ENCODE data around the gene MAPK4.

The MAPK4 gene

DNA sequence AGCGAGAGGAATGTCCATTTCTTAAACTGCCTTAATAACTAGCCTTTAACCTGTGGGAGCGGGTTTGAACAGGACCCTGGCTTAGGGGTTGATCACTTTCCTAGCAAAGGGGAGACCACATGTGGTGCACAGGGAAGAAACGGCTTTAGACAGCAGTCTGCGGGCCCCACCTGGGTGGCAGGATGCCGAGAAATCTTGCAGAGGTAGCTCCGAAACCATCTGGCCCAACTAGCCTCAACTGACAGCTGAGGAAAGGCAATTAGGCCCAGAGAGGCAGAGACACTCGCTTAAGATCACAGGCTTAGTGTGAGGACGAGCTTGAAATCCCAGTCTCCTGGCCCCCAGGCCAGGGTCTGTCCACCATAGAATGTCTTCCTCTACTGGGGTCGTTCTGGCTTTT, 170.1 kb downstream of the MAPK4 start:
- no peak overlapping the region for H3K4me3 ChIP-seq (ENCODE audit: low read depth, low read length)
- no peak overlapping the region for H2AFZ ChIP-seq (ENCODE audit: low read length, unreplicated experiment)
- no peaks in the 10 kb centered on the region for H3K4me1 ChIP-seq (ENCODE audit: control insufficient read depth, insufficient read depth, low read length, unreplicated experiment)
- H3K27me3 ChIP-seq (ENCODE audit: insufficient read depth, low read length): no peaks in the 10 kb centered on the region
- no peak overlapping the region for H3K27ac ChIP-seq (ENCODE audit: low read depth, low read length)
- no peaks in the 10 kb centered on the region for H3K79me2 ChIP-seq (ENCODE audit: control insufficient read depth, insufficient read depth, low read length, unreplicated experiment)
- no peaks in the 10 kb centered on the region for H3K36me3 ChIP-seq (ENCODE audit: insufficient read depth, low read length)

DNA sequence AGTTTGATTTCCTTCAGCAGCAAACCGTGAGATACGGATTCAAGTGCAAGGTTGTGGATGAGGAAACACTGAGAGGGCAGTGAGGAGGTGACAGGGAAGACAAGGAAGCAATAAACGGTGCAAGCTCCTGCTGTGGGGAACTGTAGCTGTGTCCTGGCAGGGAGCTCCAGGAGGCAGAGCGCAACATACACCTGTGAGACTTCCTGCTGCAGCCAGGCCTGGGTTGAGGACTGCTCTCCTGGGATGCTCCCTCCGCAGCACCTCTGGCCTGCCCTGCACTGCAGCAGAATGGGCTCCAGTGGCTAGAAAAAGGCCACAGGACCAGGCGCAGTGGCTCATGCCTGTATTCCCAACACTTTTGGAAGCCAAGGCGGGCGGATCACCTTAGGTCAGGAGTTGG, 174.5 kb downstream of the MAPK4 start:
- H3K27ac ChIP-seq (ENCODE audit: low read depth, low read length): no peak overlapping the region
- H3K4me1 ChIP-seq (ENCODE audit: control insufficient read depth, insufficient read depth, low read length, unreplicated experiment): no peaks in the 10 kb centered on the region
- H2AFZ ChIP-seq (ENCODE audit: low read length, unreplicated experiment): no peak overlapping the region

DNA sequence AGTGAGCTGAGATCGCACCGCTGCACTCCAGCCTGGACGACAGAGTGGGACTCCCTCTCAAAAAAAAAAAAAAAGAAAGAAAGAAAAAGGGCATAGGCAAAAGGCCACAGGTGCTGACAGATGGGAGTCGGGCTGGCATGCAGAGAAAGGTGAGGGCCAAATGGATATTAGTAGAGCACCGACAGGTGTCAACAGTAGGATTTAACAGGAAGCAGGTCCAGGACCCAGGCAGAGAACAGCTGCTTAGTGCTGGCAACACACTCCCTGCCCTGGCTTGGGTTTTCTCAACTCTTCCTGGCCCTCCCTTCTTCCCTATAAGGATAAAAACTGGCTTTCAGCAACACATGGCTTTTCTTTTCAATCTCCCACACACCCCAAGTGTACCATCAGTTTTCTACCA, 175.0 kb downstream of the MAPK4 start:
- H3K27me3 ChIP-seq (ENCODE audit: insufficient read depth, low read length): peaks cover 12% of the 10 kb centered on the region
- no peaks in the 10 kb centered on the region for H3K79me2 ChIP-seq (ENCODE audit: control insufficient read depth, insufficient read depth, low read length, unreplicated experiment)
- no peak overlapping the region for H3K4me3 ChIP-seq (ENCODE audit: low read depth, low read length)
- no peak overlapping the region for H2AFZ ChIP-seq (ENCODE audit: low read length, unreplicated experiment)
- no peaks in the 10 kb centered on the region for H3K36me3 ChIP-seq (ENCODE audit: insufficient read depth, low read length)
- H3K4me1 ChIP-seq (ENCODE audit: control insufficient read depth, insufficient read depth, low read length, unreplicated experiment): no peaks in the 10 kb centered on the region
- H3K27ac ChIP-seq (ENCODE audit: low read depth, low read length): no peak overlapping the region

More for the DNA sequence above, 174.5 kb downstream of the MAPK4 start:
- Histone ChIP-seq H3K27me3 (ENCODE audit: insufficient read depth, low read length) (peaks cover 7% of the 10 kb centered on the region; the same call in 1 of the 2 replicates), H3K79me2 (ENCODE audit: control insufficient read depth, insufficient read depth, low read length, unreplicated experiment) (no peaks in the 10 kb centered on the region), H3K4me3 (ENCODE audit: low read depth, low read length) (no peak overlapping the region), H3K36me3 (ENCODE audit: insufficient read depth, low read length) (no peaks in the 10 kb centered on the region)

DNA sequence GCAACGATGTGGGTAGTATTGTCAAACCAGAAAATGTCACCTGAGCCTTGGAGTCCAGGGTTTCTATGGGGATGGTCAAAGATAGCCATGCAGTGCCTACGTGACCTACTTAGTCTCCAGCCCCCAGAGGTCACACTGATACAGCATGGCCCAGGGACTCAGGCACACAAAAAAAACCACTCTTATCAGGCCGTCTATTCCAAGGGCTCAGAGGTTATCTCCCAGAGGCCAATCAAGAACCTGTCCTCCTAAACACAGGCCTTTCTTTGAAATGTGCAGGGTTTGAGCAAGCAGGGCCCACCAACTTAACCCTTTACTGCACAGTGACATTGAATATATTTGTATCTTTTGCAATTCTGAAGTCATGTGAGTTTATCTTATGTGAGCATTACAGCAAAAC, 177.2 kb downstream of the MAPK4 start:
- H2AFZ ChIP-seq (ENCODE audit: low read length, unreplicated experiment): no peak overlapping the region
- peaks cover 19% of the 10 kb centered on the region for H3K27me3 ChIP-seq (ENCODE audit: insufficient read depth, low read length)
- no peak overlapping the region for H3K4me3 ChIP-seq (ENCODE audit: low read depth, low read length)
- H3K4me1 ChIP-seq (ENCODE audit: control insufficient read depth, insufficient read depth, low read length, unreplicated experiment): no peaks in the 10 kb centered on the region
- no peaks in the 10 kb centered on the region for H3K36me3 ChIP-seq (ENCODE audit: insufficient read depth, low read length)
- H3K27ac ChIP-seq (ENCODE audit: low read depth, low read length): no peak overlapping the region
- no peaks in the 10 kb centered on the region for H3K79me2 ChIP-seq (ENCODE audit: control insufficient read depth, insufficient read depth, low read length, unreplicated experiment)

DNA sequence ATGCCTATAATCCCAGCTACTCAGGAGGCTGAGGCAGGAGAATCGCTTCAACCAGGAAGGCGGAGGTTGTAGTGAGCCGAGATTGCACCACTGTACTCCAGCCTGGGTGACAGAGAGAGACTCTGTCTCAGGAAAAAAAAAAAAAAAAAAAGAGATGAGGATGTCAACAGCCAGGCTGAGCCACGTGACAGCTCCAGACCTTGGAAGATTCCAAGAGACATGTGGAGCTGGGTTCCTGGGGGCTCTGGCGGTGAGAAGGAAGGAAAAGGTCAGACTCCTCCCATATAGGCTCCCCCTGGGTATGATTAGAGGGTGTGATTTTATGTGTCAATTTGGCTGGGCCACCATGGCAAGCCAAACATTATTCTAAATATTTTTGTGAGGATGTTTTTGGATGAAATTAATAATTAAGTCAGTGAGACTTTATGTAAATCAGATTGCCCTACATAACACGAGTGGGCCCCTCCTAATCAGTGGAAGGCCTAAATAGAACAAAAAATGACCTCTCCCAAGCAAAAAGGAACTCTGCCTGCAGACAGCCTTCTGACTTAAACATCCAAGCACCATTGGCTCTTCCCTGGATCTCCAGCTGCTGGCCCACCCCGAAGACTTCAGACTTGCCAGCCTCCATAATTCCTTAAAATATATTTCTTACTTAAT, 178.3 kb downstream of the MAPK4 start:
- H3K79me2 ChIP-seq (ENCODE audit: control insufficient read depth, insufficient read depth, low read length, unreplicated experiment): no peaks in the 10 kb centered on the region
- H3K4me3 ChIP-seq (ENCODE audit: low read depth, low read length): no peak overlapping the region
- no peaks in the 10 kb centered on the region for H3K36me3 ChIP-seq (ENCODE audit: insufficient read depth, low read length)
- no peak overlapping the region for H3K27ac ChIP-seq (ENCODE audit: low read depth, low read length)
- H2AFZ ChIP-seq (ENCODE audit: low read length, unreplicated experiment): no peak overlapping the region
- H3K27me3 ChIP-seq (ENCODE audit: insufficient read depth, low read length): peaks cover 30% of the 10 kb centered on the region
- no peaks in the 10 kb centered on the region for H3K4me1 ChIP-seq (ENCODE audit: control insufficient read depth, insufficient read depth, low read length, unreplicated experiment)

DNA sequence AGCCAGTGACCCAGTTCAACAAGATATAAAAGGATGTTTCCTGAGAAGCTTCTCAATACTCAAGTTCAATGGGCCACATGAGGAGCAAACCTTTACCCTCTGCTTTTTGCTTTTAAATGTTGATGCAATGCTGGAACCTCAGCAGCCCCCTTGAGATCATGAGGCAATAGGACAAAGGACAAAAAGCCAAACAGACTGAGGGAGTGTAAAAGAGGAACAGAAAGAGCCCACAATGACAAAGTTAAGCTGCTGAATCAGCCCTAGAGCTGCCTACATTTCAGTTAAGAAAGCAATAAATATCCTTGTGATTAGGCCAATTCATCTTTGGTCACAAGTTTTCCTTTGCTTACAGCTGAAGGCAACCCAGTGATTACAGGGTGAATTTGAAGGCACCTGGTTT, 183.1 kb downstream of the MAPK4 start:
- H3K27me3 ChIP-seq (ENCODE audit: insufficient read depth, low read length): peaks cover 49% of the 10 kb centered on the region

DNA sequence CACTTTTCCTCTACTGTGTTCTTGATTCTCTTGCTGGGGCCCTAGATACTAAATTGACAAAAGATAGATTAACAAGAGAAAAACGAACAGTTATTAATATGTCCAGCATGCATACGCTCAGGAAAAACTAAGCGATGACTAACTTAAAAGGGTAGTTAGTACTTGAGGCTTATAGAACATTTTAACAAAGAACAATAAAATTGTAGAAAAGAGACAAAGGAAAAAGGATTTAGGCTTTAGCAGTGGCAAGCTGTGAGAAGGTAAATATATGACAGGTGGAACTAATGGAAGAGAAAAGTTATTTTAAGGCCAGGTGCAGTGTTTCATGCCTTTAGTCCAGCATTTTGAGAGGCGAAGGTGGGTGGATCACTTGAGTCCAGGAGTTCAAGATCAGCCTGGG, 184.4 kb downstream of the MAPK4 start:
- Histone ChIP-seq H3K27me3 (ENCODE audit: insufficient read depth, low read length) (peaks cover 62% of the 10 kb centered on the region), H3K4me1 (ENCODE audit: control insufficient read depth, insufficient read depth, low read length, unreplicated experiment) (no peaks in the 10 kb centered on the region), H3K36me3 (ENCODE audit: insufficient read depth, low read length) (no peaks in the 10 kb centered on the region), H3K27ac (ENCODE audit: low read depth, low read length) (no peak overlapping the region), H2AFZ (ENCODE audit: low read length, unreplicated experiment) (no peak overlapping the region), H3K79me2 (ENCODE audit: control insufficient read depth, insufficient read depth, low read length, unreplicated experiment) (no peaks in the 10 kb centered on the region), H3K4me3 (ENCODE audit: low read depth, low read length) (no peak overlapping the region)

More for the DNA sequence above, 183.1 kb downstream of the MAPK4 start:
- Histone ChIP-seq H3K27ac (ENCODE audit: low read depth, low read length) (no peak overlapping the region), H3K4me1 (ENCODE audit: control insufficient read depth, insufficient read depth, low read length, unreplicated experiment) (no peaks in the 10 kb centered on the region), H2AFZ (ENCODE audit: low read length, unreplicated experiment) (no peak overlapping the region), H3K36me3 (ENCODE audit: insufficient read depth, low read length) (no peaks in the 10 kb centered on the region), H3K79me2 (ENCODE audit: control insufficient read depth, insufficient read depth, low read length, unreplicated experiment) (no peaks in the 10 kb centered on the region), H3K4me3 (ENCODE audit: low read depth, low read length) (no peak overlapping the region)

DNA sequence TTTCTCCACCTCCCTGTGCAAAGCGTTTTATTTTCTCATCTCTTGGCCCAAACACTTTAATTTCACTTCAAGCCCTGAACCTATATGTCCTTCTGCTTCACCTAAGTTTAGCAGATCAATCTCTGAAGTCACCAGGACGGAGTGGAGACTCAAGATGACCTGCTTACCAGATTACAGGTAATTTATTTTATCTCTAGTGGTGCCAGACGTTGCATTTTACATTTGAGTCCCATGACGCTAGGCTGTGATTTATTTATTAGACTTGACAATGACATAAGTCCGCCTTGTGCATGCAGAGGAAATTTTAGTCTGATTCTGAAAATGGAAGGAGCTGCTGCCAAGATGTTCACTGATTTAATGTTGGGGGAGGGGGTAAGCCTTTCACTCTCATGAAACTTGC, 186.1 kb downstream of the MAPK4 start:
- Histone ChIP-seq H3K4me1 (ENCODE audit: control insufficient read depth, insufficient read depth, low read length, unreplicated experiment) (no peaks in the 10 kb centered on the region), H3K36me3 (ENCODE audit: insufficient read depth, low read length) (no peaks in the 10 kb centered on the region), H2AFZ (ENCODE audit: low read length, unreplicated experiment) (no peak overlapping the region), H3K79me2 (ENCODE audit: control insufficient read depth, insufficient read depth, low read length, unreplicated experiment) (no peaks in the 10 kb centered on the region), H3K4me3 (ENCODE audit: low read depth, low read length) (no peak overlapping the region), H3K27ac (ENCODE audit: low read depth, low read length) (no peak overlapping the region), H3K27me3 (ENCODE audit: insufficient read depth, low read length) (peaks cover 65% of the 10 kb centered on the region)

DNA sequence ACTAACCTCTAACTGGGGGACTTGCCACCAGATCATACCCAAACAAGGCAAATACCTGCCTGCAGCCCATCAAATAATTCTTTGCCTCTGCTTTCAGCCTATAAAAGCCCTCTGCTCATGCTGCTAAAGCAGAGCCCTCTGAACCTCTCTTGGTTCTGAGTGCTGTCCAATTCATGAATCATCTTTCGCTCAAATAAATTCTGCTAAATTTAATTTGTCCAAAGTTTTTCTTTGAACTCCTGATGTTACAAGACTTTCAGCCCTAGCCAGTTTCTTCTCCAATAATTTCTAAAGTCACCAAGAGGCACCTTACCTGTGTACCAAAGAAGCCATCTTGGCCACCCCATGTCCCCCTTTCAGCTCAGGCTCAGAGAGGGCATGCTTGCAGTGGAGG, 188.0 kb downstream of the MAPK4 start:
- H3K79me2 ChIP-seq (ENCODE audit: control insufficient read depth, insufficient read depth, low read length, unreplicated experiment): no peaks in the 10 kb centered on the region
- H3K36me3 ChIP-seq (ENCODE audit: insufficient read depth, low read length): no peaks in the 10 kb centered on the region
- H3K27ac ChIP-seq (ENCODE audit: low read depth, low read length): no peak overlapping the region
- H2AFZ ChIP-seq (ENCODE audit: low read length, unreplicated experiment): no peak overlapping the region
- H3K4me3 ChIP-seq (ENCODE audit: low read depth, low read length): no peak overlapping the region
- H3K4me1 ChIP-seq (ENCODE audit: control insufficient read depth, insufficient read depth, low read length, unreplicated experiment): no peaks in the 10 kb centered on the region
- peaks cover 62% of the 10 kb centered on the region for H3K27me3 ChIP-seq (ENCODE audit: insufficient read depth, low read length)

DNA sequence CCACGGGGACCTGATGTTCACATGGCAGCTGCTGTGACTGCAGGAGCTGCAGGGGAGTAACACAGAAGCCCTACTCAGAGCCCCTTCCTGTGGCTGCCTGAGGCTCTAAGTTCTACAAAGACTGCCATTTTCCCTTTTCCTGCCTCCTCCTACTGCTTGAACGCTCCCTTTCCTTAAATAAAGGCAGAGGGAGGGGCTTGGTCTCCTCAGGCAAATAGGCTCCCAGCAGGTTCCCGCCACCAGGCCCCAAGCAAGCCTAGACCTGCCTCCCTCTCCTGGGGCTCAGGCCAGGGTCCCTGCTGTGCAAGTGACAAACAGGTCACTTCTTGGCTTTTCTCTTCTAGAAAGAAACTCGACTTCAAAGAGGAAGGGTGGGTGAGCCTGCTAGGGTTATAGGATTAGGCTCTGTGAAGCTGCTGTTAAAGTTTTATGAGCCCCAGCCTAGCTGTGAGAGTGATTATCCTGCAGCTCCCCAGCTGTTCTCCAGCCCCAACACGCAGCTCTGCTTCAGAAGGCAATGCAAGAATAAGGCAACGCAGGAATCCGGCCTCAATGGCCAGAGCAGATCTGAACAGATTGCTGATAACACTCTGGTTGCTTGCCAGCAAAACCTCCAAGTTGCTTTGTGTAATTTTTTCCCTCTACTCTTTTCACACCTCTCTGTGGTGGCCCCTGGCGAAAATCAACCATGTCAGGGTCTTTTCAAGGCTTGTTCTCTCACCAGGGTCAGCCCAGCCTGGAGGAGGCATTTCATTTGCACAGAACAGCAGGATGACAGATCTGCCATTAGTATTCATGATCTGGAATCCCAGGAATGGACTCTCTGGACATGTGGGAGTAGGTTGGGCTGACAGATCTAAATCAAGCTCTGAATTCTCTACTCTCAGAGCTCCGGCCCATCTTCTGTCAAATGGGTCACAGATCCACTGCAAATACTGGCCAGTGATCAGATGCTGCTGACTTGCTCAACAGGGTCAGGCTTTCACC, 188.6 kb downstream of the MAPK4 start:
- no peak overlapping the region for H3K27ac ChIP-seq (ENCODE audit: low read depth, low read length)
- peaks cover 55% of the 10 kb centered on the region for H3K27me3 ChIP-seq (ENCODE audit: insufficient read depth, low read length)
- H3K36me3 ChIP-seq (ENCODE audit: insufficient read depth, low read length): no peaks in the 10 kb centered on the region
- H2AFZ ChIP-seq (ENCODE audit: low read length, unreplicated experiment): no peak overlapping the region
- no peak overlapping the region for H3K4me3 ChIP-seq (ENCODE audit: low read depth, low read length)
- no peaks in the 10 kb centered on the region for H3K4me1 ChIP-seq (ENCODE audit: control insufficient read depth, insufficient read depth, low read length, unreplicated experiment)
- no peaks in the 10 kb centered on the region for H3K79me2 ChIP-seq (ENCODE audit: control insufficient read depth, insufficient read depth, low read length, unreplicated experiment)

DNA sequence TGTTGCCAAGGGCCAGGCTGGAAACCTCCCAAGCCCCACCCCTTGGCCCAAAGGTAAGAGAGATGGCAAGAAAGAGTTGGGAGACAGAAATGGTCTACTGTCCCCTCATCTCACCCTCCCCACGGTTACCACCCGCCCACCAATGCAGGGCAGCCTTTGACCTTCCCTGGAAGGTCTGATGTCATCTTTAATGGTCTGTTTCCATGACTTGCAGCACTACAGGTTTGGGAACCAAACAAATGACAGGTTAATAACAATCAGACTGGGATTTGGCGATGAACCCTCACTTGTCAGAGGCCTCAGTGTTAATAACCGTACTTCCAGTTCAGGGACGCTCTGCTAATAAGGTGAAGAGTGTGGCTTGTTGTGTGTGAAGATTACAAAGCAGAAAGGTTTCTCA, 189.5 kb downstream of the MAPK4 start:
- H2AFZ ChIP-seq (ENCODE audit: low read length, unreplicated experiment): no peak overlapping the region
- no peaks in the 10 kb centered on the region for H3K4me1 ChIP-seq (ENCODE audit: control insufficient read depth, insufficient read depth, low read length, unreplicated experiment)
- H3K27me3 ChIP-seq (ENCODE audit: insufficient read depth, low read length): peaks cover 53% of the 10 kb centered on the region
- no peaks in the 10 kb centered on the region for H3K79me2 ChIP-seq (ENCODE audit: control insufficient read depth, insufficient read depth, low read length, unreplicated experiment)
- no peaks in the 10 kb centered on the region for H3K36me3 ChIP-seq (ENCODE audit: insufficient read depth, low read length)
- no peak overlapping the region for H3K4me3 ChIP-seq (ENCODE audit: low read depth, low read length)
- H3K27ac ChIP-seq (ENCODE audit: low read depth, low read length): no peak overlapping the region

All from ACC112 (cell line).